SK-N-MC (cell line): Measurements from ENCODE around the gene CYP4F22.

ENCODE experiments used
- EZH2 ChIP-seq: fragments of 200-600 bp; sonication (generic); IDR thresholded peaks from one replicate; pipeline ENCODE4 v1.6.1; 2017; ENCODE audit warnings: antibody characterized with exemption
- FOXP2 ChIP-seq: optimal IDR thresholded peaks from 2 replicates; pipeline ENCODE3; 2011; ENCODE audit warnings: mild to moderate bottlenecking, moderate library complexity; ENCODE audit not compliant: insufficient read depth; ENCODE audit errors: extremely low read length, control extremely low read depth
- POLR2AphosphoS5 ChIP-seq: IDR thresholded peaks from 2 replicates; pipeline ENCODE4 v1.6.1; 2012; ENCODE audit warnings: mild to moderate bottlenecking, low read depth, low read length, borderline replicate concordance

GRCh38 chr19:15589760-15590451 is 81.6 kb downstream of the CYP4F22 start:
- TF ChIP-seq POLR2AphosphoS5, result no peak
- no peak for TF ChIP-seq EZH2
- no peak for TF ChIP-seq FOXP2
